Stomach (tissue), 4 donors: Measurements from ENCODE around the gene RIMS1.

Experiments
- EP300 ChIP-seq: sonication (generic); formaldehyde crosslinking; IDR thresholded peaks from one replicate; pipeline ENCODE4 v1.6.1; 2017; ENCODE audit warnings: antibody characterized with exemption
- POLR2A ChIP-seq, 4 donors: fragments of 450-650 bp; IDR thresholded peaks; one replicate each; pipeline ENCODE4 v1.6.1; 2016; ENCODE audit warnings: antibody characterized with exemption in 4 of 4, control low read depth in 2 of 4, mild to moderate bottlenecking in 1 of 4, moderate library complexity in 1 of 4
- POLR2AphosphoS5 ChIP-seq, 3 donors: sonication (generic); formaldehyde crosslinking; IDR thresholded peaks; one replicate each; pipeline ENCODE4 v1.6.1; 2016; ENCODE audit warnings: antibody characterized with exemption in 3 of 3
- TF ChIP-seq, protein P1 (sequence below), 7 experiments: fragments of 450-650 bp in 4 of 7; fragments of 200-600 bp in 3 of 7; sonication (generic) in 3 of 7; IDR thresholded peaks; one replicate each; pipeline ENCODE4 v1.5.1; 2016 to 2019; ENCODE audit warnings: antibody characterized with exemption in 7 of 7, control low read depth in 2 of 7, mild to moderate bottlenecking in 1 of 7

DNA sequence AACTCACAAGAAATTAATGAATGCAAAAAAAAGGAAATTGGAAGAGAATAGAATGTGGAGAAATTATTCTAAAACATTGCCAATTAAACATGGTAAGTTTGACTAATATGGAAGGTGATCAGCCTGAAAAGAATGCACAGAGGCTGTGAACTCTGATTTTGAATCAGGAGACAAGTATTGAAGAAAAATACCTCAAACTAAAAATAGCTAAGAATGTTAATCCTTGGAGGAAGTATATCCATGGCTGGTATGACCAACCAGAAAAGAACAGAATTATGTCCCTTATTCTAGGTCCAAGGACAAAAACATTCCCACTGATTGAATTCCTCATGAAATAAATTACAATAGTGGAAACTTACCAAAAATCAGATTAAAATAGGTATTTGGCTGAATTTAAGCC is 7.3 kb upstream of the RIMS1 start:
- TF ChIP-seq EP300 (no peak), POLR2A (IDR thresholded peaks at IDR 0.05) (no peak), POLR2AphosphoS5 (IDR thresholded peaks at IDR 0.05) (no peak)
- TF ChIP-seq, protein P1, sequence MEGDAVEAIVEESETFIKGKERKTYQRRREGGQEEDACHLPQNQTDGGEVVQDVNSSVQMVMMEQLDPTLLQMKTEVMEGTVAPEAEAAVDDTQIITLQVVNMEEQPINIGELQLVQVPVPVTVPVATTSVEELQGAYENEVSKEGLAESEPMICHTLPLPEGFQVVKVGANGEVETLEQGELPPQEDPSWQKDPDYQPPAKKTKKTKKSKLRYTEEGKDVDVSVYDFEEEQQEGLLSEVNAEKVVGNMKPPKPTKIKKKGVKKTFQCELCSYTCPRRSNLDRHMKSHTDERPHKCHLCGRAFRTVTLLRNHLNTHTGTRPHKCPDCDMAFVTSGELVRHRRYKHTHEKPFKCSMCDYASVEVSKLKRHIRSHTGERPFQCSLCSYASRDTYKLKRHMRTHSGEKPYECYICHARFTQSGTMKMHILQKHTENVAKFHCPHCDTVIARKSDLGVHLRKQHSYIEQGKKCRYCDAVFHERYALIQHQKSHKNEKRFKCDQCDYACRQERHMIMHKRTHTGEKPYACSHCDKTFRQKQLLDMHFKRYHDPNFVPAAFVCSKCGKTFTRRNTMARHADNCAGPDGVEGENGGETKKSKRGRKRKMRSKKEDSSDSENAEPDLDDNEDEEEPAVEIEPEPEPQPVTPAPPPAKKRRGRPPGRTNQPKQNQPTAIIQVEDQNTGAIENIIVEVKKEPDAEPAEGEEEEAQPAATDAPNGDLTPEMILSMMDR (IDR thresholded peaks at IDR 0.05), result no peak
